Tibial artery (tissue), 4 donors: Measurements from ENCODE around the gene SLC27A4.

Experiments used
- DNase-seq, 2 donors: peaks; one replicate each; pipeline ENCODE4 v3.0.0-alpha.2; 2019
- H3K27ac ChIP-seq, 2 donors: fragments of 200-600 bp; sonication (generic) in 1 of 2; 1 replicate in 1 of 2; 2 replicates in 1 of 2; pipeline ENCODE4 v1.5.1; 2018 to 2019; ENCODE audit warnings: mild to moderate bottlenecking in 1 of 2
- H3K27me3 ChIP-seq, 2 donors: fragments of 200-600 bp; sonication (generic) in 1 of 2; one replicate each; pipeline versions ENCODE4 v1.5.1 to v1.6.0; 2016 to 2019
- H3K36me3 ChIP-seq, 3 donors: fragments of 200-600 bp; sonication (generic) in 2 of 3; one replicate each; pipeline ENCODE4 v1.5.1; 2016 to 2019; ENCODE audit warnings: mild to moderate bottlenecking in 2 of 3
- H3K4me1 ChIP-seq, 4 donors: fragments of 200-600 bp; sonication (generic) in 2 of 4; 1 replicate in 3 of 4; 2 replicates in 1 of 4; pipeline ENCODE4 v1.5.1; 2016 to 2019
- H3K4me3 ChIP-seq, 2 donors: fragments of 200-600 bp; sonication (generic) in 1 of 2; 1 replicate in 1 of 2; 2 replicates in 1 of 2; pipeline ENCODE4 v1.5.1; 2018 to 2019; ENCODE audit warnings: mild to moderate bottlenecking in 2 of 2
- H3K9me3 ChIP-seq, 3 donors: fragments of 200-600 bp; sonication (generic) in 1 of 3; one replicate each; pipeline ENCODE4 v1.5.1; 2016 to 2019
- intact Hi-C: fragments of 100-400 bp; cut with DNase I; formaldehyde crosslinking; loops from one replicate; pipeline ENCODE4 v1.15.0; 2023; ENCODE audit warnings: low total_unique reads
- TF ChIP-seq, protein P1 (sequence below), 2 experiments: fragments of 200-600 bp in 1 of 2; fragments of 450-650 bp in 1 of 2; IDR thresholded peaks; one replicate each; pipeline ENCODE4 v1.5.1; 2017 to 2019; ENCODE audit warnings: antibody characterized with exemption in 2 of 2, mild to moderate bottlenecking in 1 of 2, moderate library complexity in 1 of 2

The SLC27A4 gene

DNA sequence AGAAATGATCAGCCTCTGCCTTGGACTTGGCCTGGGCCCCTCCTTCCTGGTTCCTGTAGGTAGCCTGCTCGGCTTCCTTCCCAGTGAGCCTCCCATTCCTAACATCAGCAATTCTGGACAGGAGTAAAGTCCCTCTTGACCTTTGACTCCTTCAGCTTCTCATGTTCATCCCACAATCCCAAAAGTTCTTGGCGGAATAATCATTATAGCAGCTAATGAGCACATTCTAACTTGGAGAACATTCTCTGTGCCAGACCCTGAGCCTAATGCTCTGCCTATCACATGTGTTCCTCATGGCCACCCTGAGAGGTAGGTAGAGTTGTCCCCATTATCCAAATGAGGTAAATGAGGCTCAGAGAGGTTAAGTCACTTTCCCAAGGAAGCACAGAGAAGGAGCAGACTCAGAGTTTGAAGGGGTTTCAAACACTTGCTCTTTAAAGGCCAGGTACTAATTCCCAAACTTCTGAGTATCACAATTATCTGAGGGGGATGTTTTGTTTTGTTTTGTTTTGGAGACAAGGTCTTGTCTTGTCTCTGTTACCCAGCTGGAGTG, 43.0 kb upstream of the SLC27A4 start:
- H3K4me3 ChIP-seq: no peak overlapping the region
- intact Hi-C loops: no loop called here
- H3K27ac ChIP-seq: no peak overlapping the region
- TF ChIP-seq, protein P1, sequence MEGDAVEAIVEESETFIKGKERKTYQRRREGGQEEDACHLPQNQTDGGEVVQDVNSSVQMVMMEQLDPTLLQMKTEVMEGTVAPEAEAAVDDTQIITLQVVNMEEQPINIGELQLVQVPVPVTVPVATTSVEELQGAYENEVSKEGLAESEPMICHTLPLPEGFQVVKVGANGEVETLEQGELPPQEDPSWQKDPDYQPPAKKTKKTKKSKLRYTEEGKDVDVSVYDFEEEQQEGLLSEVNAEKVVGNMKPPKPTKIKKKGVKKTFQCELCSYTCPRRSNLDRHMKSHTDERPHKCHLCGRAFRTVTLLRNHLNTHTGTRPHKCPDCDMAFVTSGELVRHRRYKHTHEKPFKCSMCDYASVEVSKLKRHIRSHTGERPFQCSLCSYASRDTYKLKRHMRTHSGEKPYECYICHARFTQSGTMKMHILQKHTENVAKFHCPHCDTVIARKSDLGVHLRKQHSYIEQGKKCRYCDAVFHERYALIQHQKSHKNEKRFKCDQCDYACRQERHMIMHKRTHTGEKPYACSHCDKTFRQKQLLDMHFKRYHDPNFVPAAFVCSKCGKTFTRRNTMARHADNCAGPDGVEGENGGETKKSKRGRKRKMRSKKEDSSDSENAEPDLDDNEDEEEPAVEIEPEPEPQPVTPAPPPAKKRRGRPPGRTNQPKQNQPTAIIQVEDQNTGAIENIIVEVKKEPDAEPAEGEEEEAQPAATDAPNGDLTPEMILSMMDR (IDR thresholded peaks at IDR 0.05): no peak
- no peaks in the 10 kb centered on the region for H3K36me3 ChIP-seq
- no peak for DNase-seq
- H3K27me3 ChIP-seq: no peaks in the 10 kb centered on the region
- H3K9me3 ChIP-seq: no peaks in the 10 kb centered on the region
- no peaks in the 10 kb centered on the region for H3K4me1 ChIP-seq

DNA sequence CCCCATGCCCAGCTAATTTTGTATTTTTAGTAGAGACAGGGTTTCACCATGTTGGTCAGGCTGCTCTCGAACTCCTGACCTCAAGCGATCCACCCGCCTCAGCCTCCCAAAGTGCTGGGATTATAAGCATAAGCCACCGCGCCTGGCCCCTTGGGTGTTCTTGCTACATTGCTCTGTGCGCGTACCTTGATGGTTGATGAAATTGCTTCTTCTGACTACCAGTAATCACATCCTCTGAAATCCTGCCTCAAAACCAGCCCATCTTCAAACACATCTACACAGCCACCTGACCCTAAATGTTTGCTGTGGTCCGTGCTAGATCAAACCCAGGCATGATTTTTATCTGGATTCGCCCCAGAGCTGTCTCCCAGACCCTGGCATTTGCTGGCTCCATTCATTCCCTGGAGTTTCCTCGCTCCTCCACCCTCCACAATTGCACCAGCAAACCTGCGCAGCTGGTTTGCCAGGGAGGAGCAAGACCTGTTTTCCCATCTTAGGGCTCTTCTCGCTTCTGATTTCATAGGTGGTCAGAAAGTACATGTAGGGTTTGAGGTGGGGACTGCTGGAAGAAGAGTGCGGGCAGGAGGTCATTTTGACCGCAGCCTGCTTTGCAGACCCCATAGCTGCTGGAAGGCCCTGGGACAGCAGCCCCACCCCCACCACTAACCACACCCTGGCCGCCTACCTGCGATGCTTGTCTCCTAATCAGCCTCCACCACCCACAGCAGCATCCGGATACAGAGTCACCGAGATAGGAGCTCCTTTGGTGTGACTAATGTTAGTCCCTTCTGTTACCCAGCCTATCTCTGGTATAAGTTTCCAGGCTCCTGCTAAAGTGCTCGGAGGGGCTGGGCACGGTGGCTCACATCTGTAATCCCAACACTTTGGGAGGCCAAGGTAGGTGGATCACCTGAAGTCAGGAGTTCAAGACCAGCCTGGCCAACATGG, 41.5 kb upstream of the SLC27A4 start:
- Histone ChIP-seq H3K9me3 (no peaks in the 10 kb centered on the region), H3K4me1 (no peaks in the 10 kb centered on the region), H3K4me3 (no peak overlapping the region), H3K27ac (no peak overlapping the region), H3K36me3 (no peaks in the 10 kb centered on the region), H3K27me3 (no peaks in the 10 kb centered on the region)
- TF ChIP-seq, protein P1 (IDR thresholded peaks at IDR 0.05): no peak
- intact Hi-C loops: no loop called here
- no peak for DNase-seq

DNA sequence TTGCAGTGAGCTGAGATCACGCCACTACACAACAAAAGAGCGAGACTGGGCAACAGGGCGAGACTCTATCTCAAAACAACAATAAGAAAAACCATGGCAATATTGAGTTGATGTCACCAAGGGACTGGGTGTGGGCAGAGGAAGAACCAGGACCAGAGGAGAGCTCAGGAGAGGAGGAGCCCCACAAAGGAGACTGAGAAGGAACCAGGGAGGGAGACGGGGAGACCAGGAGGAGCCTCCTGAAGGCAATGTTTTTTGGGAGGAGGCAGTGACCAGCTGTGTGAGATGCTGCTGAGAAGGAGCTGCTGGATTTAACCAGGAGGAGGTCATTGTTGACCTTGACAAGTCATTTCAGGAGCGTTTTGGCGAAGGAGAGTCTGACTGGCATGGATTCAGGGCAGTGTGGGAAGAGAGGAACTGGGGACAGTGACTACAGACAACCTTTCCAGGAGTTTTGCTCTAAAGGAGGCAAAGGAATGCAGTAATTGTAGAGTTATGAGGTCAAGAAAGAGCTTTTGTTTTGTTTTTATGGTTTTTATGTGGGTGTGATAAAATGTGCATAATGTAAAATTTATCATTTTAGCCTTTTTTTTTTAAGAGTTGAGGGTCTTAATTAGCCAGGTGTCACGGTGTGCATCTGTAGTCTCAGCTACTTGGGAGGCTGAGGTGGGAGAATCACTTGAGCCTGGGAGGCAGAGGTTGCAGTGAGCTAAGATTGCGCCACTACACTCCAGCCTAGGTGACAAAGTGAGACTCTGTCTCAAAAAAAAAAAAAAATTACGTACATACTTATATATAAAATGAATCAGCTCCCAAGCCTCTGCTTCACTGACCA, 36.0 kb upstream of the SLC27A4 start:
- peaks cover 0 to 11% (median 0%) of the 10 kb centered on the region in 4 donors for H3K4me1 ChIP-seq
- DNase-seq: no peak
- no peak overlapping the region for H3K27ac ChIP-seq
- H3K36me3 ChIP-seq: peaks cover 4 to 23% (median 17%) of the 10 kb centered on the region in 3 donors
- H3K9me3 ChIP-seq: no peaks in the 10 kb centered on the region
- H3K4me3 ChIP-seq: no peak overlapping the region
- intact Hi-C loops: no loop called here
- TF ChIP-seq, protein P1 (IDR thresholded peaks at IDR 0.05): no peak
- H3K27me3 ChIP-seq: no peaks in the 10 kb centered on the region

DNA sequence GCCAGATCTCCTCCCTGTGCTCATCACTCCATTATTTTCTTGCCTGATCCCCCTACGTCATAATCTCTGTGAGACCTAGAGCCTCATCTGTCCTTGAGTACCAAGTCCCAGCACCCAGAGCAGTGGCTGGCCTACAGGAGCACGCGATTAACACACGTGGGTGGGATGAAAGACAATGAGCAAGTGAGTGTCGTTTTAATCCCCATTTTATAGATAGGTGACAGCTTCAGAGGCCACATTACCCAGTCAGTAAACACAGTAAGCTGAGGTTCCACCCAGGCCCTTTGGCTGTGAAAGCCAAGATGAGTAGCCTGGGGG, 35.4 kb upstream of the SLC27A4 start:
- H3K4me3 ChIP-seq: no peak overlapping the region
- intact Hi-C loops: no loop called here
- peaks cover 9 to 29% (median 22%) of the 10 kb centered on the region in 3 donors for H3K36me3 ChIP-seq
- TF ChIP-seq, protein P1 (IDR thresholded peaks at IDR 0.05): no peak
- no peak overlapping the region for H3K27ac ChIP-seq
- peaks cover 0 to 11% (median 0%) of the 10 kb centered on the region in 4 donors for H3K4me1 ChIP-seq
- no peak for DNase-seq
- no peaks in the 10 kb centered on the region for H3K9me3 ChIP-seq
- no peaks in the 10 kb centered on the region for H3K27me3 ChIP-seq

DNA sequence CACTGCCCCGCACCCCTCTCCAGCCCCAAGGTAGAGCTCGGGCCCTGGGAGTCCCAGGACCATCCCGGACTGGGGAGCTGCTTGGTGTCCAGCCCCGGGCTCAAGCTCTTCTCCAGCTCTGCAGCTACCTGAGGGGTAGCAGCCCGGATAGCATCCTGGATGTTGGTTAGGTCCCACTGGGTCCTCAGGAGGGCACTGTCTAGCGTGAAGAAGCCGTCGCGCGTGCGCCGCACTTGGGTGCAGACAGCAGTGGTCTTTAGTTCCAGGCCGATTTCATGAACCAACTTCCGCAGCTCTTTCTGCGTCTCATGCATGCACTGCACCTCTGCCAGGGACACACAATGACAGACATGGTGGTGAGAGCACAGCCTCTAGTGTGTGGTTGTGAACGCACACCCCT, 30.8 kb upstream of the SLC27A4 start:
- no peak overlapping the region for H3K4me3 ChIP-seq
- intact Hi-C loops: no loop called here
- no peaks in the 10 kb centered on the region for H3K27me3 ChIP-seq
- TF ChIP-seq, protein P1 (IDR thresholded peaks at IDR 0.05): no peak
- peaks cover 0 to 11% (median 0%) of the 10 kb centered on the region in 4 donors for H3K4me1 ChIP-seq
- H3K9me3 ChIP-seq: no peaks in the 10 kb centered on the region
- DNase-seq: no peak
- peaks cover 27 to 67% (median 50%) of the 10 kb centered on the region in 3 donors for H3K36me3 ChIP-seq
- no peak overlapping the region for H3K27ac ChIP-seq
